ENCODE data around the gene SPSB2.

DNA sequence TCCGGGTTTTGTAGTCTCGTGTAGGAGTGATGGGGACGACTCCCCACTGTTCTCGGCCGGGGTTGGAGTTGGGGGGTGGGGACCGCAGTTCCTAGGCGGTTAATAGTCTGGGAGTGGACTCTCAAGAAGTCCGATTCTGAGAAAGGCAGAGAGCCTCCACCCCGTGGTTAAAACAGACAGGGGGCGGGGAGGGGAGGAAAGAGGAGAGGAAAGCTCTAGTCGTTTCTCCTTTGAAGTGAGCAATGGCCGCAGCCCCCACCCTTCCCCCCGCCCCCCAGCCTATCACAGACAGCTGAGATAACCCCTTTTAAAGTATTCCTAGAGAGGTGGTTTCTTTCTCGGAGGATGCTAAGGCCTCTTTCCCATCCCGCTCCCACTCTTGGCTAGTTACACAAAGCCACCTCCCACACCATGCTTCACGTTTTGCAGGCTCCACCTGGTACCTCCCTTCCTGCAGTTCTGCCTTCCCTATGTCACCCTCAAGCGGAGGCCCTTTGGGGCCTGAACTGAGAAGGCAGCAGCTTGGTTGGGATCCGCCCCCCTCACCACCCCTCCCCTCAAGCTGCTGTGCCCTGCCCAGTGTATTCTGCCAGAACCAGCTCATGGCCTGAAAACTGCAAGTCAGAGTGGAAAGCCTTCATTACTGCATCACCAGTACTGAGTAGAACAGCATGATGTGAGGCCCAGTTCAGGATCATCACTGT is 20.3 kb downstream of the SPSB2 start:
- TF ChIP-seq POLR2AphosphoS5 (IDR thresholded peaks at IDR 0.05; ENCODE audit: low read depth, low read length) = no peak
- TF ChIP-seq, protein P1, sequence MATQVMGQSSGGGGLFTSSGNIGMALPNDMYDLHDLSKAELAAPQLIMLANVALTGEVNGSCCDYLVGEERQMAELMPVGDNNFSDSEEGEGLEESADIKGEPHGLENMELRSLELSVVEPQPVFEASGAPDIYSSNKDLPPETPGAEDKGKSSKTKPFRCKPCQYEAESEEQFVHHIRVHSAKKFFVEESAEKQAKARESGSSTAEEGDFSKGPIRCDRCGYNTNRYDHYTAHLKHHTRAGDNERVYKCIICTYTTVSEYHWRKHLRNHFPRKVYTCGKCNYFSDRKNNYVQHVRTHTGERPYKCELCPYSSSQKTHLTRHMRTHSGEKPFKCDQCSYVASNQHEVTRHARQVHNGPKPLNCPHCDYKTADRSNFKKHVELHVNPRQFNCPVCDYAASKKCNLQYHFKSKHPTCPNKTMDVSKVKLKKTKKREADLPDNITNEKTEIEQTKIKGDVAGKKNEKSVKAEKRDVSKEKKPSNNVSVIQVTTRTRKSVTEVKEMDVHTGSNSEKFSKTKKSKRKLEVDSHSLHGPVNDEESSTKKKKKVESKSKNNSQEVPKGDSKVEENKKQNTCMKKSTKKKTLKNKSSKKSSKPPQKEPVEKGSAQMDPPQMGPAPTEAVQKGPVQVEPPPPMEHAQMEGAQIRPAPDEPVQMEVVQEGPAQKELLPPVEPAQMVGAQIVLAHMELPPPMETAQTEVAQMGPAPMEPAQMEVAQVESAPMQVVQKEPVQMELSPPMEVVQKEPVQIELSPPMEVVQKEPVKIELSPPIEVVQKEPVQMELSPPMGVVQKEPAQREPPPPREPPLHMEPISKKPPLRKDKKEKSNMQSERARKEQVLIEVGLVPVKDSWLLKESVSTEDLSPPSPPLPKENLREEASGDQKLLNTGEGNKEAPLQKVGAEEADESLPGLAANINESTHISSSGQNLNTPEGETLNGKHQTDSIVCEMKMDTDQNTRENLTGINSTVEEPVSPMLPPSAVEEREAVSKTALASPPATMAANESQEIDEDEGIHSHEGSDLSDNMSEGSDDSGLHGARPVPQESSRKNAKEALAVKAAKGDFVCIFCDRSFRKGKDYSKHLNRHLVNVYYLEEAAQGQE (IDR thresholded peaks at IDR 0.05; ENCODE audit: insufficient read depth in 1 of 2, low read depth in 2 of 2, low read length in 2 of 2) = no peak
- no peak for TF ChIP-seq SIN3A (IDR thresholded peaks at IDR 0.05; ENCODE audit: borderline replicate concordance, insufficient read depth, low read length)
- TF ChIP-seq FOXP2 (optimal IDR thresholded peaks at IDR 0.05; ENCODE audit: borderline replicate concordance, extremely low read depth, extremely low read length, insufficient read depth) = peak; percentile 4
